K562 (cell line): ENCODE measurements around the gene SS18L1. TPM values are rescaled to one million over a fixed set of nuclear protein-coding genes. Genes with fewer than 3 reads are reported as not detected.
A peak's percentile ranks its signal among the peaks of the same experiment; 100 is the strongest.

Source experiments
- ATAC-seq: fragments of 200-7000 bp; cut with Tn5 transposase; 3 replicates; pipeline ENCODE4 v1.9.1; 2020; ENCODE audit warnings: moderate library complexity
- BruUV-seq: library from RNA; stranded (reverse); fragments of 400-500 nt; replicated peaks from 2 replicates; lab custom pipeline; 2021; lab: Mats Ljungman, UMichigan
- CTCF ChIA-PET: fragments of 300-600 bp; formaldehyde crosslinking; extraction: SDS; loops from one replicate; lab custom pipeline; 2021; ENCODE audit warnings: low intra/inter-chr PET ratio; lab: Yijun Ruan, JAX
- POLR2A ChIA-PET: fragments of 300-600, 350-650 bp; sonication (Branson Sonifier 250); formaldehyde crosslinking; extraction: SDS; loops from one replicate; lab custom pipeline; 2021; ENCODE audit warnings: antibody characterized with exemption, inconsistent platforms; lab: Yijun Ruan, JAX
- DNase-seq, 4 experiments: peaks; one replicate each; pipeline versions ENCODE4 v3.0.0 to v3.0.0-alpha.2; 2011 to 2018; ENCODE audit warnings: low spot score in 3 of 4, mixed read lengths in 3 of 4; ENCODE audit errors: extremely low read depth in 1 of 4
- FAIRE-seq: peaks from 2 replicates; lab custom pipeline; 2011; peaks lifted over from hg19 to GRCh38; lab: Jason Lieb, UNC
- H2AFZ ChIP-seq: 2 replicates; pipeline ENCODE4 v1.6.0; 2011; ENCODE audit warnings: low read depth, low read length, control low read depth, inconsistent platforms
- H3K27ac ChIP-seq: fragments of 200-600 bp; 3 replicates; pipeline ENCODE4 v1.8.0; 2011; ENCODE audit warnings: low read depth, mild to moderate bottlenecking, control low read depth, inconsistent platforms, low read length, moderate library complexity, mixed read lengths; ENCODE audit errors: extremely low read depth
- H3K27me3 ChIP-seq, 2 experiments: fragments of 300-600 bp in 1 of 2; 2 replicates in 1 of 2; 3 replicates in 1 of 2; pipeline versions ENCODE4 v1.6.0 to v1.8.0; 2011; ENCODE audit warnings: inconsistent platforms in 2 of 2, low read length in 2 of 2, mild to moderate bottlenecking in 1 of 2, mixed read lengths in 1 of 2, moderate library complexity in 1 of 2; ENCODE audit not compliant: control insufficient read depth in 2 of 2, insufficient read depth in 2 of 2
- H3K36me3 ChIP-seq: fragments of 300-600 bp; 3 replicates; pipeline ENCODE4 v1.8.0; 2011; ENCODE audit warnings: mild to moderate bottlenecking, low read length, inconsistent platforms; ENCODE audit not compliant: control insufficient read depth, insufficient read depth
- H3K4me1 ChIP-seq, 2 experiments: fragments of 200-600 bp in 1 of 2; replicated peaks in 1 of 2; 2 replicates in 1 of 2; 3 replicates in 1 of 2; pipeline versions ENCODE4 v1.5.1 to v1.8.0; 2011; ENCODE audit warnings: inconsistent platforms in 2 of 2, low read length in 2 of 2, mild to moderate bottlenecking in 1 of 2, mixed read lengths in 1 of 2, moderate library complexity in 1 of 2; ENCODE audit not compliant: control insufficient read depth in 2 of 2, insufficient read depth in 2 of 2
- H3K4me2 ChIP-seq: 2 replicates; pipeline ENCODE4 v1.6.1; 2011; ENCODE audit warnings: low read length, control low read depth, inconsistent platforms, mixed read lengths; ENCODE audit not compliant: insufficient read depth
- H3K4me3 ChIP-seq: fragments of 200-600 bp; sonication (generic), shearing (Covaris generic); 2 replicates; pipeline ENCODE4 v1.5.1; 2016; ENCODE audit warnings: control low read depth, inconsistent platforms
- H3K79me2 ChIP-seq: fragments of 200-600 bp; 3 replicates; pipeline ENCODE4 v1.8.0; 2011; ENCODE audit warnings: low read length, inconsistent platforms; ENCODE audit not compliant: control insufficient read depth, insufficient read depth
- H3K9ac ChIP-seq, 2 experiments: 2 replicates each; pipeline versions ENCODE4 v1.6.0 to v1.6.1; 2011; ENCODE audit warnings: low read depth in 2 of 2, low read length in 2 of 2, control low read depth in 1 of 2, inconsistent platforms in 1 of 2, mild to moderate bottlenecking in 1 of 2, mixed read lengths in 1 of 2; ENCODE audit not compliant: insufficient read depth in 1 of 2
- H3K9me1 ChIP-seq: one replicate; pipeline ENCODE4 v1.6.0; 2011; ENCODE audit warnings: inconsistent platforms, mild to moderate bottlenecking, low read length, moderate library complexity; ENCODE audit not compliant: control insufficient read depth, insufficient read depth
- H3K9me3 ChIP-seq: replicated peaks from 2 replicates; pipeline ENCODE4 v1.5.1; 2011; ENCODE audit warnings: low read depth, low read length, inconsistent platforms; ENCODE audit not compliant: control insufficient read depth, insufficient read depth
- H4K20me1 ChIP-seq: replicated peaks from 2 replicates; pipeline ENCODE4 v1.6.1; 2011; ENCODE audit warnings: low read length, inconsistent platforms, mixed read lengths; ENCODE audit not compliant: control insufficient read depth, insufficient read depth
- ADNP ChIP-seq: fragments of 200-800 bp; sonication (Bioruptor generic); IDR thresholded peaks from 2 replicates; pipeline ENCODE4 v1.6.1; 2016; ENCODE audit warnings: missing genetic modification characterization, missing compliant biosample characterization
- ARHGAP35 ChIP-seq: fragments of 450-650 bp; IDR thresholded peaks from 2 replicates; pipeline ENCODE4 v1.6.1; 2018; ENCODE audit not compliant: partially characterized antibody
- CCAR2 ChIP-seq: fragments of 200-400 bp; formaldehyde crosslinking; IDR thresholded peaks from 2 replicates; pipeline ENCODE4 v1.6.1; 2017; ENCODE audit warnings: mild to moderate bottlenecking, low read depth, low read length
- ESRRA ChIP-seq: fragments of 450-650 bp; IDR thresholded peaks from 2 replicates; pipeline ENCODE4 v1.6.1; 2014; ENCODE audit warnings: low read depth, mild to moderate bottlenecking, moderate library complexity, borderline replicate concordance
- ETV5 ChIP-seq: sonication (generic); formaldehyde crosslinking; IDR thresholded peaks from 2 replicates; pipeline ENCODE4 v1.4.0; 2020; ENCODE audit warnings: low read depth, mild to moderate bottlenecking, missing genetic modification reagents
- ILF3 ChIP-seq: fragments of 450-650 bp; IDR thresholded peaks from 2 replicates; pipeline ENCODE4 v1.6.1; 2018; ENCODE audit warnings: antibody characterized with exemption, mild to moderate bottlenecking, moderate library complexity, borderline replicate concordance
- NFIC ChIP-seq: fragments of 450-650 bp; IDR thresholded peaks from 2 replicates; pipeline ENCODE4 v1.6.1; 2017; ENCODE audit warnings: mild to moderate bottlenecking, inconsistent platforms
- NR1H2 ChIP-seq: sonication (generic); formaldehyde crosslinking; IDR thresholded peaks from 2 replicates; pipeline ENCODE4 v1.4.0; 2020; ENCODE audit warnings: mild to moderate bottlenecking, missing genetic modification reagents
- RB1 ChIP-seq: fragments of 450-650 bp; IDR thresholded peaks from 2 replicates; pipeline ENCODE4 v1.6.1; 2017; ENCODE audit warnings: low read depth, mild to moderate bottlenecking
- SAFB ChIP-seq: fragments of 200-400 bp; formaldehyde crosslinking; IDR thresholded peaks from 2 replicates; pipeline ENCODE4 v1.6.1; 2017; ENCODE audit warnings: low read depth, low read length, borderline replicate concordance
- TARDBP ChIP-seq: fragments of 450-650 bp; IDR thresholded peaks from 2 replicates; pipeline ENCODE4 v1.6.1; 2016
- ZNF239 ChIP-seq: fragments of 250-450 bp; sonication (Bioruptor Pico); IDR thresholded peaks from 2 replicates; pipeline ENCODE4 v1.4.0; 2020; ENCODE audit warnings: mild to moderate bottlenecking
- ZNF445 ChIP-seq: fragments of 250-450 bp; sonication (Bioruptor Pico); IDR thresholded peaks from 2 replicates; pipeline ENCODE4 v1.4.0; 2020; ENCODE audit warnings: low read depth, mild to moderate bottlenecking, moderate library complexity
- ZNF511 ChIP-seq: sonication (generic); formaldehyde crosslinking; IDR thresholded peaks from 2 replicates; pipeline ENCODE4 v1.8.0; 2022; ENCODE audit warnings: mild to moderate bottlenecking, missing genetic modification reagents
- ZNF551 ChIP-seq: fragments of 250-450 bp; sonication (Bioruptor Pico); IDR thresholded peaks from 2 replicates; pipeline ENCODE4 v1.5.0; 2021; ENCODE audit warnings: mild to moderate bottlenecking, moderate library complexity
- ZNF57 ChIP-seq: fragments of 450-650 bp; formaldehyde crosslinking; IDR thresholded peaks from 2 replicates; pipeline ENCODE4 v1.4.0; 2020; ENCODE audit warnings: mild to moderate bottlenecking, moderate library complexity
- ZNF830 ChIP-seq: fragments of 250-450 bp; sonication (Bioruptor Pico); IDR thresholded peaks from 2 replicates; pipeline ENCODE4 v1.5.0; 2021; ENCODE audit warnings: mild to moderate bottlenecking
- WGBS: fragments of 100-300 bp; shearing (Covaris generic); methylation state at CpG from one replicate; pipeline ENCODE4 v1.1.6; 2016; ENCODE audit warnings: low coverage, mixed read lengths; ENCODE audit not compliant: insufficient coverage; ENCODE audit errors: missing lambda C conversion rate; 5-methylcytosine and 5-hydroxymethylcytosine counted together
- in situ Hi-C: fragments of 300-500 bp; cut with MboI; formaldehyde crosslinking; loops from 4 replicates; pipeline ENCODE4 v1.15.0; 2018; ENCODE audit warnings: inconsistent platforms, mixed read lengths
- intact Hi-C: fragments of 100-400 bp; cut with micrococcal nuclease; formaldehyde crosslinking; loops from 2 replicates; pipeline ENCODE4 v1.14.2; 2022
- polyA plus RNA-seq, 8 experiments: library from polyadenylated mRNA; depleted of rRNA in 4 of 8; stranded (reverse) in 5 of 8; unstranded in 3 of 8; fragments of >200 nt; fragmentation: Nextera tagmentation in 2 of 8; fragmentation: Illumina TruSeq in 1 of 8; extraction: Ambion mirVana in 2 of 8; extraction: Trizol in 1 of 8; gene quantifications; 2 replicates each; pipeline versions ENCODE4 v1.2.1 to v1.2.3, GENCODE V29; 2011 to 2014; ENCODE audit warnings: inconsistent platforms in 1 of 8, missing spikeins in 1 of 8
- total RNA-seq, 7 experiments: library from RNA; depleted of rRNA in 6 of 7; stranded (reverse); fragments of >200 nt in 6 of 7; fragmentation: Illumina TruSeq in 2 of 7; extraction: Trizol in 2 of 7; gene quantifications; 2 replicates each; pipeline versions ENCODE4 v1.2.1 to v1.2.3, GENCODE V29; 2011 to 2021; ENCODE audit warnings: low replicate concordance in 1 of 7
- TF ChIP-seq, protein P1 (sequence below): sonication (generic); formaldehyde crosslinking; IDR thresholded peaks from 2 replicates; pipeline ENCODE4 v1.8.0; 2022; ENCODE audit warnings: mild to moderate bottlenecking, missing genetic modification reagents

Gene SS18L1
- total and polyA plus RNA-seq, 9 of the 15 experiments (the other 6 are each of a cell fraction or from before 2014, with no cell fraction given) = 2.7 to 28.3 (median 15.1) TPM

- 0 out of 4 replicates have a peak overlapping the region, but pooled peaks of 1 of the 2 experiments have one; percentile 8 for H3K9ac ChIP-seq
- POLR2A ChIA-PET = no interaction called here
- no peak for TF ChIP-seq SAFB
- TF ChIP-seq NR1H2 (CRISPR knock-in tag) = no peak
- no peak for TF ChIP-seq ILF3
- no peak for TF ChIP-seq NFIC
- TF ChIP-seq ZNF511 (CRISPR knock-in tag) = no peak
- TF ChIP-seq ADNP (tag) = no peak
- no peak for TF ChIP-seq ESRRA
- no peak for TF ChIP-seq RB1
- TF ChIP-seq ZNF57 (CRISPR knock-in tag) = no peak
- no peak for TF ChIP-seq ETV5 (CRISPR knock-in tag)
- no peak for TF ChIP-seq ZNF239 (CRISPR knock-in tag)
- TF ChIP-seq ZNF830 (CRISPR knock-in tag) = no peak
- no peak for TF ChIP-seq ZNF551 (CRISPR knock-in tag)
- no peak for TF ChIP-seq CCAR2
- TF ChIP-seq, protein P1, sequence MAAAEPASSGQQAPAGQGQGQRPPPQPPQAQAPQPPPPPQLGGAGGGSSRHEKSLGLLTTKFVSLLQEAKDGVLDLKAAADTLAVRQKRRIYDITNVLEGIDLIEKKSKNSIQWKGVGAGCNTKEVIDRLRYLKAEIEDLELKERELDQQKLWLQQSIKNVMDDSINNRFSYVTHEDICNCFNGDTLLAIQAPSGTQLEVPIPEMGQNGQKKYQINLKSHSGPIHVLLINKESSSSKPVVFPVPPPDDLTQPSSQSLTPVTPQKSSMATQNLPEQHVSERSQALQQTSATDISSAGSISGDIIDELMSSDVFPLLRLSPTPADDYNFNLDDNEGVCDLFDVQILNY (CRISPR knock-in tag) = no peak
- no peak for TF ChIP-seq TARDBP
- no peak for TF ChIP-seq ARHGAP35
- TF ChIP-seq ZNF445 (CRISPR knock-in tag) = no peak
- H3K27me3 ChIP-seq = peaks cover 0 to 13% of the 10 kb centered on the region in 2 experiments; a peak in 2 of 5 replicates
- BruUV-seq = no TSS peak
- no peaks in the 10 kb centered on the region for H3K36me3 ChIP-seq
- intact Hi-C loops (no loop called here), in situ Hi-C loops (no loop called here)
- H3K79me2 ChIP-seq = no peaks in the 10 kb centered on the region
- no peak overlapping the region for H3K27ac ChIP-seq
- H3K4me3 ChIP-seq = no peak overlapping the region
- ATAC-seq = no peak
- H3K4me1 ChIP-seq = peaks cover 5 to 39% of the 10 kb centered on the region in 2 experiments; a peak in 4 of 5 replicates
- no peak for DNase-seq
- CTCF ChIA-PET = no interaction called here
- FAIRE-seq = no peak
- peaks cover 2% of the 10 kb centered on the region for H3K9me1 ChIP-seq
- H4K20me1 ChIP-seq = no peaks in the 10 kb centered on the region
- H3K4me2 ChIP-seq = no peak overlapping the region
- WGBS = 8% methylated on average over 6 of the region's 6 CpGs
- H3K9me3 ChIP-seq = peaks cover 7% of the 10 kb centered on the region; the same call in 1 of the 2 replicates
- no peak overlapping the region for H2AFZ ChIP-seq
Observed at GRCh38 chr20:62231292-62231691, 87.7 kb downstream of the SS18L1 start.
